GM12875 (cell line): ENCODE results near the gene CHCHD10.

ENCODE experiments used
- H3K4me3 ChIP-seq: one replicate; pipeline ENCODE4 v1.5.1; 2011; ENCODE audit warnings: low read depth, low read length, control low read depth
- CTCF ChIP-seq: IDR thresholded peaks from 2 replicates; pipeline ENCODE4 v1.5.1; 2011; ENCODE audit warnings: low read depth, mild to moderate bottlenecking, control low read depth, inconsistent platforms, low read length, moderate library complexity, borderline replicate concordance; ENCODE audit not compliant: insufficient read depth

Gene CHCHD10

GRCh38 chr22:23722724-23723123, 45.0 kb downstream of the CHCHD10 start:
- TF ChIP-seq CTCF: no peak
- no peak overlapping the region for H3K4me3 ChIP-seq

GRCh38 chr22:23722160-23722559, 45.6 kb downstream of the CHCHD10 start:
- no peak for TF ChIP-seq CTCF
- no peak overlapping the region for H3K4me3 ChIP-seq

- no peak for TF ChIP-seq CTCF
- H3K4me3 ChIP-seq: no peak overlapping the region
Observed at GRCh38 chr22:23720855-23721254, 46.9 kb downstream of the CHCHD10 start.

GRCh38 chr22:23718371-23719165, 49.2 kb downstream of the CHCHD10 start:
- no peak overlapping the region for H3K4me3 ChIP-seq
- TF ChIP-seq CTCF: no peak

- no peak for TF ChIP-seq CTCF
- peak overlapping the region; percentile 77 for H3K4me3 ChIP-seq
Observed at GRCh38 chr22:23716811-23717801, 50.7 kb downstream of the CHCHD10 start.
